HL-60/S4 treated with phorbol 12-myristate 13-acetate at 8.2 ng/mL for 4 days and 3 days (cell line): ENCODE data around the gene WDR83.
"Not testable (repeated sequence)": the region's sequence is repeated elsewhere in the genome, so short reads cannot be mapped to it uniquely, and the experiment has no call there.

Experiments used
- in situ Hi-C: fragments of 300-500 bp; cut with MboI; formaldehyde crosslinking; loops from 2 replicates; pipeline ENCODE4 v1.15.0; 2022; ENCODE audit warnings: low sequenced_read_pairs

WDR83 gene

GRCh38 chr19:12666265-12667048 lies at the start of gene WDR83, which contains the start of gene MAN2B1:
Gene WDR83, plus strand, starts transcription at chr19:12666807. Its CDS starts 2,984 bp downstream, at chr19:12669791.
Gene MAN2B1, minus strand, starts transcription at chr19:12666742. Its CDS starts 41 bp downstream, at chr19:12666701.
- in situ Hi-C loops: loop anchor here (25.0 kb wide), 1 partner anchor 1079 kb away; the partner anchor contains the start of genes ACP5 and ZNF627

GRCh38 chr19:12617646-12618045 lies 49.0 kb upstream of the WDR83 start:
- in situ Hi-C loops: no loop called here

- in situ Hi-C loops: not testable (repeated sequence)
Measured at GRCh38 chr19:12621253-12622024, 45.2 kb upstream of the WDR83 start.

- in situ Hi-C loops: no loop called here
Measured at GRCh38 chr19:12623361-12624031, 43.1 kb upstream of the WDR83 start.

- in situ Hi-C loops: no loop called here
Measured at GRCh38 chr19:12626958-12627357, 39.6 kb upstream of the WDR83 start.

GRCh38 chr19:12628040-12629022 lies 38.3 kb upstream of the WDR83 start:
- in situ Hi-C loops: no loop called here

- in situ Hi-C loops: no loop called here
Measured at GRCh38 chr19:12629215-12629614, 37.4 kb upstream of the WDR83 start.

- in situ Hi-C loops: no loop called here
Measured at GRCh38 chr19:12636631-12637030, 30.0 kb upstream of the WDR83 start.

- in situ Hi-C loops: no loop called here
Measured at GRCh38 chr19:12638611-12639182, 27.9 kb upstream of the WDR83 start.

- in situ Hi-C loops: no loop called here
Measured at GRCh38 chr19:12639901-12640613, 26.6 kb upstream of the WDR83 start.

- in situ Hi-C loops: no loop called here
Measured at GRCh38 chr19:12641456-12641855, 25.2 kb upstream of the WDR83 start.

GRCh38 chr19:12642506-12642905 lies 24.1 kb upstream of the WDR83 start:
- in situ Hi-C loops: no loop called here

- in situ Hi-C loops: not testable (repeated sequence)
Measured at GRCh38 chr19:12643716-12644115, 22.9 kb upstream of the WDR83 start.

GRCh38 chr19:12646551-12646950 lies 20.1 kb upstream of the WDR83 start:
- in situ Hi-C loops: no loop called here

GRCh38 chr19:12647047-12647446 lies 19.6 kb upstream of the WDR83 start:
- in situ Hi-C loops: no loop called here

GRCh38 chr19:12647490-12648071 lies 19.0 kb upstream of the WDR83 start:
- in situ Hi-C loops: no loop called here

GRCh38 chr19:12648088-12648487 lies 18.5 kb upstream of the WDR83 start:
- in situ Hi-C loops: no loop called here

- in situ Hi-C loops: loop anchor here (25.0 kb wide), 1 partner anchor 1063 kb away; the partner anchor contains the start of genes ACP5 and ZNF627
Measured at GRCh38 chr19:12649941-12650340, 16.7 kb upstream of the WDR83 start.

- in situ Hi-C loops: loop anchor here (25.0 kb wide), 1 partner anchor 1065 kb away; the partner anchor contains the start of genes ACP5 and ZNF627
Measured at GRCh38 chr19:12652219-12652618, 14.4 kb upstream of the WDR83 start.
